Measurements from ENCODE around the gene YEATS2. TPM values are rescaled to one million over a fixed set of nuclear protein-coding genes. Genes with fewer than 3 reads are reported as not detected.

Gene YEATS2
- total and polyA plus RNA-seq, 2 of the 4 experiments (the other 2 are of a cell fraction) = 30.1 to 43.0 TPM

DNA sequence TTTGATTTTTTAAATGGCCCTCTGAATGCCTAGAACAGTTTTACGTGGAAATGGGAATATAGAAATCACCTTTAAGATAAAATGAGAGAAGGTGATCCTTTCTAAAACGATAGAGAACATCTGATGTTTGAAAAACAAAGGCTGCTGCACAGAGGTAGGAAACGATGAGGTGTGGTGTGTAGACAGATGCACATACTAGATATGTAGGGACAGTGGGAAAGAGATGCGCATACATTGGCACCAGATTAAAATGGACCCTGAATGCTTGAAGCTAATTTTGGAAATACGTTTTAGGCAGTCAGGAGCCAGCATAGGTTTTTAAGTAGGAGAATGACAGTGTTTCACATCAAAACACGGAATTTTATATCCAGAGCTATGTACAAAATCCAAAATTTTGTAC, 98.8 kb downstream of the YEATS2 start:
- H3K36me3 ChIP-seq (ENCODE audit: control insufficient read depth, insufficient read depth, low read length) = peaks cover 49% of the 10 kb centered on the region
- 100% methylated on average over 4 of the region's 6 CpGs; no CpG with 5 or more reads in 1 of the 2 experiments for WGBS, 2 experiments (ENCODE audit: extremely low coverage in 2 of 2, insufficient read length in 1 of 2)
- peaks cover 7 to 16% of the 10 kb centered on the region in 2 experiments for H3K79me1 ChIP-seq (ENCODE audit: low read depth in 1 of 2, low read length in 2 of 2)
- H2AK5ac ChIP-seq (ENCODE audit: low read depth, low read length) = no peak overlapping the region
- H3K9ac ChIP-seq (ENCODE audit: low read depth, low read length) = no peak overlapping the region
- no peak for ATAC-seq (ENCODE audit: low read depth)
- DNase-seq = no peak
- no peak overlapping the region for H4K91ac ChIP-seq (ENCODE audit: insufficient read depth, low read depth, low read length)
- no peak overlapping the region for H2BK120ac ChIP-seq (ENCODE audit: low read depth, low read length)
- TF ChIP-seq CHD1 (IDR thresholded peaks at IDR 0.05; ENCODE audit: low read depth, low read length) = no peak
- in situ Hi-C loops (cut with MboI; ENCODE audit: low sequenced_read_pairs) = no loop called here
- H2BK20ac ChIP-seq (ENCODE audit: low read depth, low read length) = no peak overlapping the region
- POLR2A ChIA-PET (ENCODE audit: unreplicated experiment) = no interaction called here
- no peak overlapping the region for H3K4me2 ChIP-seq (ENCODE audit: low read depth, low read length)
- no peaks in the 10 kb centered on the region for H3K9me1 ChIP-seq (ENCODE audit: insufficient read depth, low read length)
- no peak overlapping the region for H3K14ac ChIP-seq (replicated peaks; ENCODE audit: low read depth, low read length)
- no peaks in the 10 kb centered on the region for H3K27me3 ChIP-seq (ENCODE audit: control insufficient read depth, insufficient read depth, low read length)
- no peak overlapping the region for H2BK5ac ChIP-seq (ENCODE audit: low read depth, low read length, poor library complexity, severe bottlenecking)
- no peak overlapping the region for H4K5ac ChIP-seq (ENCODE audit: low read depth, low read length)
- H2BK15ac ChIP-seq (ENCODE audit: low read depth, low read length) = no peak overlapping the region
- intact Hi-C loops (cut with micrococcal nuclease) = no loop called here
- BruUV-seq (replicated peaks) = no TSS peak
- no peak overlapping the region for H3K18ac ChIP-seq (ENCODE audit: low read depth, low read length)
- H3K56ac ChIP-seq (ENCODE audit: extremely low read depth, insufficient read depth, low read length) = no peak overlapping the region
- no peak overlapping the region for H2AFZ ChIP-seq (replicated peaks; ENCODE audit: low read length, poor library complexity)
- no peaks in the 10 kb centered on the region for H4K20me1 ChIP-seq (ENCODE audit: insufficient read depth, low read length)
- no peak overlapping the region for H4K8ac ChIP-seq (ENCODE audit: low read depth in 2 of 2, low read length in 2 of 2)
- dilution Hi-C loops (cut with HindIII; ENCODE audit: low sequenced_read_pairs, unreplicated experiment) = no loop called here
- H3K27ac ChIP-seq (ENCODE audit: insufficient read depth, low read length) = no peak overlapping the region
- H3K4me3 ChIP-seq (ENCODE audit: insufficient read depth, low read depth, low read length) = no peak overlapping the region
- no peak overlapping the region for H2AK9ac ChIP-seq (replicated peaks; ENCODE audit: low read depth, low read length, poor library complexity)
- H3K9me3 ChIP-seq (ENCODE audit: control insufficient read depth, insufficient read depth, low read length) = no peaks in the 10 kb centered on the region
- H3K4ac ChIP-seq (ENCODE audit: low read depth, low read length) = no peak overlapping the region
- no peak overlapping the region for H3K23ac ChIP-seq (ENCODE audit: low read depth, low read length)
- CTCF ChIA-PET = no interaction called here
- H3K4me1 ChIP-seq (ENCODE audit: control insufficient read depth, insufficient read depth, low read length) = no peaks in the 10 kb centered on the region

Measured in IMR-90 (cell line).